WTC11 (cell line): ENCODE measurements around the gene PRR7. TPM values are rescaled to one million over a fixed set of nuclear protein-coding genes. Genes with fewer than 3 reads are reported as not detected.

Experiments
- ATAC-seq: fragments of 200-7000 bp; cut with Tn5 transposase; 2 replicates; pipeline ENCODE4 v1.10.0; 2021; ENCODE audit warnings: mild to moderate bottlenecking, moderate library complexity
- CTCF ChIA-PET: fragments of 300-600 bp; sonication (Branson Sonifier 250); formaldehyde crosslinking; loops from one replicate; lab custom pipeline; 2021; ENCODE audit warnings: antibody characterized with exemption; lab: Charles Lee
- POLR2A ChIA-PET: fragments of 350-600 bp; sonication (Branson Sonifier 250); formaldehyde crosslinking; loops from one replicate; lab custom pipeline; 2021; ENCODE audit warnings: antibody characterized with exemption; lab: Charles Lee
- DNase-seq: peaks from one replicate; pipeline ENCODE4 v3.0.0; 2021; ENCODE audit warnings: low spot score
- H3K27ac Mint-ChIP-seq: 2 replicates; pipeline ENCODE4 v1.8.0; 2021; ENCODE audit warnings: mixed read lengths
- H3K27me3 Mint-ChIP-seq: 2 replicates; pipeline ENCODE4 v1.8.0; 2021; ENCODE audit warnings: low read depth, mild to moderate bottlenecking, moderate library complexity, mixed read lengths
- H3K36me3 Mint-ChIP-seq: 2 replicates; pipeline ENCODE4 v1.8.0; 2021; ENCODE audit warnings: mixed read lengths
- H3K4me1 Mint-ChIP-seq: 2 replicates; pipeline ENCODE4 v1.8.0; 2022; ENCODE audit warnings: mixed read lengths
- H3K4me3 Mint-ChIP-seq: 2 replicates; pipeline ENCODE4 v1.8.0; 2021; ENCODE audit warnings: mild to moderate bottlenecking, moderate library complexity, mixed read lengths
- H3K9me3 Mint-ChIP-seq: 2 replicates; pipeline ENCODE4 v1.8.0; 2021; ENCODE audit warnings: mixed read lengths
- ARID4B ChIP-seq: sonication (generic); formaldehyde crosslinking; IDR thresholded peaks from 2 replicates; pipeline ENCODE4 v1.8.0; 2023; ENCODE audit warnings: missing genetic modification reagents, mild to moderate bottlenecking, borderline replicate concordance
- ATF1 ChIP-seq: sonication (generic); formaldehyde crosslinking; IDR thresholded peaks from 2 replicates; pipeline ENCODE4 v1.8.1; 2023; ENCODE audit warnings: mild to moderate bottlenecking, moderate library complexity, missing genetic modification reagents
- ATF6 ChIP-seq: sonication (generic); formaldehyde crosslinking; IDR thresholded peaks from 2 replicates; pipeline ENCODE4 v1.8.1; 2023; ENCODE audit warnings: mild to moderate bottlenecking, missing genetic modification reagents
- EMX1 ChIP-seq: fragments of 250-450 bp; sonication (Bioruptor Pico); IDR thresholded peaks from 2 replicates; pipeline ENCODE4 v1.8.0; 2021; ENCODE audit warnings: mild to moderate bottlenecking
- ESRRA ChIP-seq: sonication (generic); formaldehyde crosslinking; IDR thresholded peaks from 2 replicates; pipeline ENCODE4 v1.8.1; 2022; ENCODE audit warnings: mild to moderate bottlenecking, missing genetic modification reagents, borderline replicate concordance
- FOXJ3 ChIP-seq: sonication (generic); formaldehyde crosslinking; IDR thresholded peaks from 2 replicates; pipeline ENCODE4 v1.9.0; 2021; ENCODE audit warnings: missing genetic modification reagents, mild to moderate bottlenecking, borderline replicate concordance
- FOXP4 ChIP-seq: sonication (generic); formaldehyde crosslinking; IDR thresholded peaks from 2 replicates; pipeline ENCODE4 v1.8.0; 2022; ENCODE audit warnings: mild to moderate bottlenecking, missing genetic modification reagents
- ZNF416 ChIP-seq: fragments of 250-450 bp; sonication (Bioruptor Pico); IDR thresholded peaks from 2 replicates; pipeline ENCODE4 v1.9.0; 2021; ENCODE audit warnings: mild to moderate bottlenecking, inconsistent platforms
- total RNA-seq: library from RNA; stranded (reverse); gene quantifications from 3 replicates; pipeline ENCODE4 v1.2.3, GENCODE V29; 2021

PRR7 gene
- total RNA-seq, 1 experiment from 2014 or later, result 13.1 TPM

- Mint-ChIP-seq H3K9me3 (no peaks in the 10 kb centered on the region), H3K4me1 (peaks cover 34% of the 10 kb centered on the region), H3K36me3 (peaks cover 16% of the 10 kb centered on the region)
- ChIA-PET CTCF (interaction anchor here (1.0 to 11.2 kb wide), 21 partner anchors 9 to 186 kb away, joined by 3 to 230 read pairs (median 5); partner anchors contain the start of genes DBN1, DDX41, DOK3 and GRK6), POLR2A (interaction anchor here (0.5 to 6.1 kb wide), 9 partner anchors 9 to 70 kb away, joined by 3 to 53 read pairs (median 3); partner anchors contain the start of gene DBN1)
- peak; percentile 12 for ATAC-seq
- 0 out of 2 replicates have a peak, but pooled peaks have one; percentile 39 for TF ChIP-seq ARID4B (CRISPR knock-in tag)
- 0 out of 2 replicates have a peak, but pooled peaks have one; percentile 5 for TF ChIP-seq ATF1 (CRISPR knock-in tag)
- 0 out of 2 replicates have a peak, but pooled peaks have one; percentile 31 for TF ChIP-seq FOXP4
- TF ChIP-seq ATF6 (CRISPR knock-in tag), result no peak
- no peak for TF ChIP-seq ESRRA (CRISPR knock-in tag)
- TF ChIP-seq EMX1 (CRISPR knock-in tag), result peak; percentile 33; the same call in 1 of the 2 replicates
- TF ChIP-seq, all 79 proteins: peak for 4
- H3K4me3 Mint-ChIP-seq, result peak overlapping the region; percentile 75
- H3K27me3 Mint-ChIP-seq, result peaks cover 29% of the 10 kb centered on the region
- DNase-seq, result peak; percentile 85
- peak overlapping the region; percentile 92 for H3K27ac Mint-ChIP-seq
Observed at GRCh38 chr5:177495243-177496060, 48.8 kb downstream of the PRR7 start.

GRCh38 chr5:177496070-177496726 lies 49.6 kb downstream of the PRR7 start:
- ATAC-seq (peak; percentile 7), DNase-seq (peak; percentile 37)
- ChIA-PET CTCF (interaction anchor here (0.6 to 11.2 kb wide), 19 partner anchors 10 to 490 kb away, joined by 3 to 230 read pairs (median 5); partner anchors contain the start of genes DBN1, DDX41, DOK3 and GRK6), POLR2A (interaction anchor here (0.5 to 6.1 kb wide), 11 partner anchors 10 to 194 kb away, joined by 3 to 53 read pairs (median 3); partner anchors contain the start of genes DBN1, DDX41 and LMAN2)
- H3K36me3 Mint-ChIP-seq, result peaks cover 14% of the 10 kb centered on the region
- peak overlapping the region; percentile 92 for H3K27ac Mint-ChIP-seq
- TF ChIP-seq FOXJ3 (CRISPR knock-in tag), result no peak
- peak; percentile 17; the same call in 1 of the 2 replicates for TF ChIP-seq ZNF416 (CRISPR knock-in tag)
- H3K9me3 Mint-ChIP-seq, result no peaks in the 10 kb centered on the region
- H3K4me1 Mint-ChIP-seq, result peaks cover 36% of the 10 kb centered on the region
- H3K27me3 Mint-ChIP-seq, result peaks cover 31% of the 10 kb centered on the region
- peak overlapping the region; percentile 75 for H3K4me3 Mint-ChIP-seq
